Measurements from ENCODE around the gene FLNB. TPM values are rescaled to one million over a fixed set of nuclear protein-coding genes. Genes with fewer than 3 reads are reported as not detected.

FLNB gene
- total and polyA plus RNA-seq, 2 experiments from 2014 or later = 69.4 to 172 TPM

GRCh38 chr3:57980416-57980815 lies 27.8 kb upstream of the FLNB start:
- no peak for DNase-seq (ENCODE audit: low spot score)
- no peak for TF ChIP-seq EZH2 (IDR thresholded peaks at IDR 0.05; ENCODE audit: borderline replicate concordance)
- Histone ChIP-seq H3K27me3 (no peaks in the 10 kb centered on the region), H3K4me2 (no peak overlapping the region), H4K20me1 (ENCODE audit: insufficient read depth, poor library complexity, severe bottlenecking) (no peaks in the 10 kb centered on the region), H3K27ac (no peak overlapping the region), H3K36me3 (replicated peaks; ENCODE audit: insufficient read depth, low read depth) (no peaks in the 10 kb centered on the region), H3K4me3 (no peak overlapping the region), H2AFZ (no peak overlapping the region), H3K9me2 (replicated peaks; ENCODE audit: insufficient read depth) (no peaks in the 10 kb centered on the region), H3K79me2 (no peaks in the 10 kb centered on the region), H3K9me3 (ENCODE audit: low read depth) (no peaks in the 10 kb centered on the region), H3K4me1 (ENCODE audit: insufficient read depth) (peaks cover 15% of the 10 kb centered on the region)
- 96% methylated on average over 1 of the region's 1 CpG for WGBS (ENCODE audit: low lambda C conversion rate, missing lambda C conversion rate)

GRCh38 chr3:57981483-57982087 lies 26.6 kb upstream of the FLNB start:
- H3K9me2 ChIP-seq (replicated peaks; ENCODE audit: insufficient read depth) = no peaks in the 10 kb centered on the region
- peaks cover 15% of the 10 kb centered on the region for H3K4me1 ChIP-seq (ENCODE audit: insufficient read depth)
- no peaks in the 10 kb centered on the region for H3K27me3 ChIP-seq
- no peak overlapping the region for H2AFZ ChIP-seq
- DNase-seq (ENCODE audit: low spot score) = no peak
- H3K9me3 ChIP-seq (ENCODE audit: low read depth) = no peaks in the 10 kb centered on the region
- TF ChIP-seq EZH2 (IDR thresholded peaks at IDR 0.05; ENCODE audit: borderline replicate concordance) = no peak
- no peak for TF ChIP-seq CTCF (IDR thresholded peaks at IDR 0.05; ENCODE audit: poor library complexity)
- no peak for TF ChIP-seq EZH2phosphoT487 (IDR thresholded peaks at IDR 0.05; ENCODE audit: low read depth, severe bottlenecking, unreplicated experiment)
- no peaks in the 10 kb centered on the region for H4K20me1 ChIP-seq (ENCODE audit: insufficient read depth, poor library complexity, severe bottlenecking)
- H3K27ac ChIP-seq = no peak overlapping the region
- no peaks in the 10 kb centered on the region for H3K79me2 ChIP-seq
- no peak overlapping the region for H3K4me2 ChIP-seq
- H3K4me3 ChIP-seq = no peak overlapping the region
- WGBS (ENCODE audit: low lambda C conversion rate, missing lambda C conversion rate) = 83% methylated on average over 10 of the region's 10 CpGs
- no peaks in the 10 kb centered on the region for H3K36me3 ChIP-seq (replicated peaks; ENCODE audit: insufficient read depth, low read depth)

- no peak for DNase-seq (ENCODE audit: low spot score)
- WGBS (ENCODE audit: low lambda C conversion rate, missing lambda C conversion rate) = 93% methylated on average over 9 of the region's 9 CpGs
- Histone ChIP-seq H3K4me1 (ENCODE audit: insufficient read depth) (peaks cover 15% of the 10 kb centered on the region), H3K27ac (no peak overlapping the region), H3K27me3 (no peaks in the 10 kb centered on the region), H3K9me2 (replicated peaks; ENCODE audit: insufficient read depth) (no peaks in the 10 kb centered on the region), H3K4me3 (no peak overlapping the region), H3K36me3 (replicated peaks; ENCODE audit: insufficient read depth, low read depth) (no peaks in the 10 kb centered on the region), H4K20me1 (ENCODE audit: insufficient read depth, poor library complexity, severe bottlenecking) (no peaks in the 10 kb centered on the region), H3K79me2 (no peaks in the 10 kb centered on the region), H2AFZ (no peak overlapping the region), H3K9me3 (ENCODE audit: low read depth) (no peaks in the 10 kb centered on the region), H3K4me2 (no peak overlapping the region)
- no peak for TF ChIP-seq CTCF (IDR thresholded peaks at IDR 0.05; ENCODE audit: poor library complexity)
- no peak for TF ChIP-seq EZH2 (IDR thresholded peaks at IDR 0.05; ENCODE audit: borderline replicate concordance)
- no peak for TF ChIP-seq EZH2phosphoT487 (IDR thresholded peaks at IDR 0.05; ENCODE audit: low read depth, severe bottlenecking, unreplicated experiment)
Measured at GRCh38 chr3:57982561-57983243, 25.5 kb upstream of the FLNB start.

- Histone ChIP-seq H3K27ac (peak overlapping the region; percentile 75), H3K4me3 (no peak overlapping the region), H3K4me2 (peak overlapping the region; percentile 1), H3K27me3 (no peaks in the 10 kb centered on the region), H3K4me1 (ENCODE audit: insufficient read depth) (peaks cover 10% of the 10 kb centered on the region), H2AFZ (no peak overlapping the region), H3K79me2 (no peaks in the 10 kb centered on the region), H4K20me1 (ENCODE audit: insufficient read depth, poor library complexity, severe bottlenecking) (no peaks in the 10 kb centered on the region), H3K9me3 (ENCODE audit: low read depth) (no peaks in the 10 kb centered on the region), H3K36me3 (replicated peaks; ENCODE audit: insufficient read depth, low read depth) (no peaks in the 10 kb centered on the region), H3K9me2 (replicated peaks; ENCODE audit: insufficient read depth) (no peaks in the 10 kb centered on the region)
- 45% methylated on average over 5 of the region's 5 CpGs for WGBS (ENCODE audit: low lambda C conversion rate, missing lambda C conversion rate)
- TF ChIP-seq EZH2phosphoT487 (IDR thresholded peaks at IDR 0.05; ENCODE audit: low read depth, severe bottlenecking, unreplicated experiment) (no peak), EZH2 (IDR thresholded peaks at IDR 0.05; ENCODE audit: borderline replicate concordance) (no peak), CTCF (IDR thresholded peaks at IDR 0.05; ENCODE audit: poor library complexity) (no peak)
- DNase-seq (ENCODE audit: low spot score) = peak; percentile 67
Measured at GRCh38 chr3:57983734-57984518, 24.3 kb upstream of the FLNB start.

All from hepatocyte (in vitro differentiated cells).